AG04450 (cell line): ENCODE results near the gene SPRTN. TPM values are rescaled to one million over a fixed set of nuclear protein-coding genes. Genes with fewer than 3 reads are reported as not detected.
"Not testable (repeated sequence)": the region's sequence is repeated elsewhere in the genome, so short reads cannot be mapped to it uniquely, and the experiment has no call there.

ENCODE experiments used
- CTCF ChIA-PET: fragments of 300-600, 350-600 bp; formaldehyde crosslinking; extraction: SDS; loops from one replicate; lab custom pipeline; 2022; ENCODE audit warnings: antibody characterized with exemption, inconsistent platforms; lab: Charles Lee
- POLR2A ChIA-PET: fragments of 350-600 bp; formaldehyde crosslinking; extraction: SDS; loops from one replicate; lab custom pipeline; 2021; ENCODE audit warnings: antibody characterized with exemption, inconsistent platforms; lab: Yijun Ruan, JAX
- DNase-seq: peaks from one replicate; pipeline ENCODE4 v3.0.0-alpha.2; 2011; ENCODE audit warnings: low read depth, low spot score
- H3K27ac ChIP-seq: one replicate; pipeline ENCODE4 v1.5.1; 2012; ENCODE audit warnings: low read depth, low read length, control low read depth
- H3K27me3 ChIP-seq: one replicate; pipeline ENCODE4 v1.6.0; 2012; ENCODE audit warnings: low read length; ENCODE audit not compliant: control insufficient read depth, insufficient read depth
- H3K4me3 ChIP-seq: 2 replicates; pipeline ENCODE4 v1.5.1; 2011; ENCODE audit warnings: mild to moderate bottlenecking, low read depth, low read length, control low read depth
- H3K9me3 ChIP-seq: 2 replicates; pipeline ENCODE4 v1.5.1; 2012; ENCODE audit warnings: low read length; ENCODE audit not compliant: control insufficient read depth, insufficient read depth
- CTCF ChIP-seq: IDR thresholded peaks from 2 replicates; pipeline ENCODE4 v1.5.1; 2011; ENCODE audit warnings: low read depth, low read length, control low read depth, inconsistent platforms
- polyA plus RNA-seq: library from polyadenylated mRNA; depleted of rRNA; stranded (reverse); fragments of >200 nt; gene quantifications from 2 replicates; pipeline ENCODE4 v1.2.3, GENCODE V29; 2011

SPRTN gene
- polyA plus RNA-seq, 1 experiment: 12.6 TPM

DNA sequence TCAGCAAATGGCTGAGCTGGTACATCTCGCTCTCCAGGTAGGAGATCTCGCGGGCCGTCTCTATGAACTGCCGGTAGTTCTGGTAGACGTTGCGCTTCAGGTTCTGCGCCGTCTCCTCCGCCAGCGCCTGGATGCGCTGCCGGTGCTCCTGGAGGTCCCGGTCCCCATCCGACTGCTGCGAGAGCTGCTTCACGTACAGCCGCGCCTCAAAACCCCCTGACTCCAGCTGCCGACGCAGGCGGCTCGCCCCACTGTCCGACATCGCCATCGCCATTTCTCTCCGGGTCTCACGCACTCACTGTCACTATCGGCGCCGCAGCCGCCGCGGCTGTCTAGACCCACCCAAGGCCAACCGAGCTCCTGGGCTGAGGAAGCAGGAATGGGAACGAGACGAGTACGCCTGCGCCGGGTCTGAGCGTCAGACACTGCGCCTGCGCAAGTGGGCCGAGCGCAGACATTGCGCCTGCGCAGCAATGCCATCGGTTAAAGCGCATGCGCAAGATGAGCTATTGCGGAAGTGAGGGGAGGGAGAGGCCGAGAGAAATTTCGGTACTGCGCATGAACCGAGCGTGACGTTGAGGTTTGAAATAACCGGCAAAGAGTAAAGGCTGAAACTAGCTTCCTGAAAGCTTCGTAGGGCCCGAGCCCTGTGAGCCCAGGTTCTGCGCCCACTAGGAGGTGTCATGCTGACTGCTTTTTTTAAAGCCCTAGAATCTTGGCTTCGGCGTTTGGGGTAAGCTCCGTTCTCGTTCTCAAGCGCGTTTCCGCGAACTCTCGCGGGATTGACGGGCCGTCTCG is 422 bp upstream of the SPRTN start, which contains the start of gene EXOC8:
Gene EXOC8 (minus strand): TSS at position 381 of the 798 bp plus-strand sequence. CDS start 107 bp downstream, at position 274.
- Histone ChIP-seq H3K4me3 (peak within 1 kb of the TSS; percentile 99), H3K9me3 (peaks cover 5% of the 10 kb centered on the region; the same call in 1 of the 2 replicates), H3K27ac (peak within 1 kb of the TSS; percentile 99), H3K27me3 (no peaks in the 10 kb centered on the region)
- no peak for TF ChIP-seq CTCF
- DNase-seq: peak; percentile 94
- ChIA-PET CTCF (interaction anchor here (0.8 to 3.3 kb wide), 5 partner anchors 17 to 269 kb away, joined by 3 to 14 read pairs (median 10); no protein-coding TSS in a partner anchor), POLR2A (interaction anchor here (0.6 to 1.5 kb wide), 15 partner anchors 11 to 427 kb away, joined by 3 to 12 read pairs (median 4); partner anchors contain the start of genes EGLN1 and TSNAX)

GRCh38 chr1:231340328-231341013 is 2.4 kb downstream of the SPRTN start:
- POLR2A ChIA-PET: no interaction called here
- CTCF ChIA-PET: no interaction called here
- peaks cover 5% of the 10 kb centered on the region; the same call in 1 of the 2 replicates for H3K9me3 ChIP-seq
- H3K4me3 ChIP-seq: no peak overlapping the region
- TF ChIP-seq CTCF: no peak
- H3K27ac ChIP-seq: no peak overlapping the region
- no peaks in the 10 kb centered on the region for H3K27me3 ChIP-seq
- no peak for DNase-seq

GRCh38 chr1:231347961-231348360 is 9.9 kb downstream of the SPRTN start:
- CTCF ChIA-PET: no interaction called here

GRCh38 chr1:231348442-231348841 is 10.3 kb downstream of the SPRTN start:
- CTCF ChIA-PET: interaction anchor here (1.1 kb wide), 1 partner anchor 9 kb away, joined by 4 read pairs; no protein-coding TSS in a partner anchor
- POLR2A ChIA-PET: interaction anchor here (0.6 kb wide), 1 partner anchor 10 kb away, joined by 3 read pairs; the partner anchor contains the start of genes EXOC8 and SPRTN
- DNase-seq: no peak
- TF ChIP-seq CTCF: no peak
- Histone ChIP-seq H3K27ac (no peak overlapping the region), H3K9me3 (no peaks in the 10 kb centered on the region), H3K27me3 (no peaks in the 10 kb centered on the region), H3K4me3 (no peak overlapping the region)

More at GRCh38 chr1:231347961-231348360, 9.9 kb downstream of the SPRTN start:
- H3K9me3 ChIP-seq: no peaks in the 10 kb centered on the region
- no peak overlapping the region for H3K4me3 ChIP-seq
- no peak overlapping the region for H3K27ac ChIP-seq
- no peaks in the 10 kb centered on the region for H3K27me3 ChIP-seq
- POLR2A ChIA-PET: interaction anchor here (0.6 kb wide), 1 partner anchor 10 kb away, joined by 3 read pairs; the partner anchor contains the start of genes EXOC8 and SPRTN
- no peak for TF ChIP-seq CTCF
- DNase-seq: no peak

GRCh38 chr1:231348856-231349255 is 10.8 kb downstream of the SPRTN start:
- POLR2A ChIA-PET, DNase-seq: not testable (repeated sequence)
- CTCF ChIA-PET: interaction anchor here (0.6 to 1.1 kb wide), 2 partner anchors 8 to 54 kb away, joined by 3 to 4 read pairs; no protein-coding TSS in a partner anchor

More at GRCh38 chr1:231348856-231349255, 10.8 kb downstream of the SPRTN start:
- H3K27me3 ChIP-seq, H3K9me3 ChIP-seq, H3K27ac ChIP-seq, H3K4me3 ChIP-seq: not testable (repeated sequence)
